Left ventricle myocardium superior (tissue), 1 donor: ENCODE results near the gene AHDC1. TPM values are rescaled to one million over a fixed set of nuclear protein-coding genes. Genes with fewer than 3 reads are reported as not detected.
"Not testable (repeated sequence)": the region's sequence is repeated elsewhere in the genome, so short reads cannot be mapped to it uniquely, and the experiment has no call there.

Experiments used
- ATAC-seq: fragments of 200-7000 bp; cut with Tn5 transposase; one replicate; pipeline ENCODE4 v1.9.1; 2020; ENCODE audit warnings: mild to moderate bottlenecking, moderate library complexity
- DNase-seq: peaks from one replicate; pipeline ENCODE4 v3.0.0-alpha.2; 2020
- intact Hi-C: fragments of 100-400 bp; cut with micrococcal nuclease; formaldehyde crosslinking; loops from one replicate; pipeline ENCODE4 v1.11.0; 2022
- total RNA-seq: library from RNA; stranded (reverse); fragmentation: NEBNext Ultra II Directional; extraction: Animal tissue kit (Norgen Biotek cat#: 25700); gene quantifications from one replicate; pipeline ENCODE4 v1.2.1, GENCODE V29; 2021
- donor health status: DM: no; HTN: yes; CAD: no; lungs with severe emphysema.

Gene AHDC1
- total RNA-seq, 1 donor from 2014 or later: 42.8 TPM

DNA sequence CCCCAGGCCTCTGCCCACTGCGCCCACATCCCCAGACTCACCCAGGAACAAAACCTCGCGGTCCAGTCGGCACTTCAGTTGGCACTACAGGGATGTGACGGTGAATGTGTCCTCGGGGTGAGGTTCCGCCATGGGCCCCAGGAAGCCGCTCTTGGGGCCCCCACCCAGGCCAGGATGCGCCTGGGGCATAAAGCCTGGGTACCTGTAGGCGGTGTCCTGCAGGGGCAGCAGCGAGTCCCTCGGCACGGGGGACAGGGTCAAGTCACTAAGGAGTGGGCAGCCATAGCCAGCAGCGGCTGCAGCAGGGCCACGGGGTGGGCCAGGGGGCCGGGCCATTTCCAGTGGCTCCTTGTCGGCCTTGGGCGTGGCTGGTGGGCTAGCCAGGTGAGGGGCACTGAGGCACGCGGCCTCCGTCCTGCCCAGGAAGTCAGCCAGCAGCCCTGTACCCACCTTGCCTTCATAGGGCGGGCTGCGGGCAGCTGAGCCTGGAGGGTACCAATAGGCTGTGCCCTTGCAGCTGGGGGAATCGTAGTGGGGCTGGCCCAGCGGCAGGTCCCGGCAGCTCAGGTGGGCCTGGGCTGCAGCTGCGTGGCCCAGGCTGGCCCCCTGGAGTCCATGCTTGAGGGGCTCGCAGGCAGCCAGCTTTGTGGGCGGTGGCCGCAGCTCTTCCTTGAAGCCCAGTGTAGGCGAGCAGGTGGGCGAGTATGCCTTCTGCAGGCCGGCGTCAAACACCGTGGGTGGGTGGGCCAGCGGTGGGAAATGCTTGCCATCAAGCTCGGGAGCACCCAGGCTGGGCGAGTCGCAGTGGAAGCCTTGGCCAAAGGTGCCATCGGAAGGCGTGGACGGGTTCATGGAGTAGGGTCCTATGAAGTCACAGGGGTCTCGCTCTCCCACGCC lies 56.5 kb downstream of the AHDC1 start:
- no peak for ATAC-seq
- peak; percentile 35 for DNase-seq
- intact Hi-C loops: no loop called here

DNA sequence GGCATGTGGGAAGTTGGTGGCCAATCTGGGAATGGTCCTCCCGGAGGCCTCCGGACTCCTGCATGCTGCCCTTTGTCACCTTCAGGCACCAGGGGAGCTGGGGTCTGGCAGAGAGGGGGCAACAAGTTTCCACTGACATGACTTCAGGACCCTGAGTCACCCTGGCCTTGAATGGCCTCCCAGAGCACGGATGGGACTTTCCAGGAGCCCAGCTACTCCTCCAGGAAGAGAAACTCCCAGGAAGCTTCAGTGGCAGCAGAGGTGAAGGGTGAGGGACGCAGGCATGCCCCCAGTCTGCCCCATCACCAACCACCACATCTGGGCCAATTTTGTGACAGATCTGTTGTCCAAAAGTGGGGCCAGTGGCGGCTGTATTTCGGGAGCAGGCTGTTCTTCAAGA lies 58.1 kb downstream of the AHDC1 start:
- DNase-seq (peak; percentile 28), ATAC-seq (no peak)
- intact Hi-C loops: no loop called here

DNA sequence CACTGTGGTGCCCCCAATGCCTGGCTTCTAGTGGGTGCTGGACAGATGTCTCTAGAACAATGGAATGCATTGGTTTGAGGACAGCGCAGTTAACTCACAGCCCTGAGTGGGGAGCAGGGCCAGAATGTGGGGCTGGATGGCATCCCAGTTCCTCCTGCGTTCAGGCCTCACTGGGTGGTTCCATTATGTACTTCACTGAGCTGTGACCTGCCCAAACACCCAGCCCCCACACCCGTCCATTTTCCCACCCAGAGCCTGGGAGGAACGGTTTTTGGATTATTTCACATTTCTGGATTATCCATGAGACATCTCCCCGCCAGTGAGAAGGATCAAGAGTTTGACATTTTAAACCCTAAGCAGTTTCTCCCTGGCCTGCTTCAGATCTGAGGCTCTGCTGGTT lies 58.7 kb downstream of the AHDC1 start:
- ATAC-seq (peak; percentile 79), DNase-seq (peak; percentile 85)
- intact Hi-C loops: no loop called here

DNA sequence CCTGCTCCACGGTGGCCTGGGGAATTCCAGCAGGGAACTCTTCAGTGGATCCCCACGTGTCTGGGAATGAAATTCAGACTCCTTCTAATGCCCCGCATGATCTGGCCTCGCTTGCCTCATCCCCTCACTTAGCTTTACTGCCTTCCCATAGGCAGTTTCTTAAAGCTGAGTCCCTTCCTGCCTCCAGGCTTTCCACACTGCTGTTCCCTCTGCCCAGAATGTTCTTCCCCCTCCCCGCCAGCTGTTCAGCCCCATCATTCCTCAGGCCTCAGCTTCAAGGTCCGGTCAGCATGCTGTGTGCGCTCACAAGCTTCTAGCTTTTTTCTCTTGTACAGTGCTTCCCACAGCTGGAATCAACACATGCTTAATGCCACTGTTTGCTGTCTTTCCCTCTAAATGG lies 59.1 kb downstream of the AHDC1 start:
- peak; percentile 10 for ATAC-seq
- intact Hi-C loops: no loop called here
- DNase-seq: no peak

DNA sequence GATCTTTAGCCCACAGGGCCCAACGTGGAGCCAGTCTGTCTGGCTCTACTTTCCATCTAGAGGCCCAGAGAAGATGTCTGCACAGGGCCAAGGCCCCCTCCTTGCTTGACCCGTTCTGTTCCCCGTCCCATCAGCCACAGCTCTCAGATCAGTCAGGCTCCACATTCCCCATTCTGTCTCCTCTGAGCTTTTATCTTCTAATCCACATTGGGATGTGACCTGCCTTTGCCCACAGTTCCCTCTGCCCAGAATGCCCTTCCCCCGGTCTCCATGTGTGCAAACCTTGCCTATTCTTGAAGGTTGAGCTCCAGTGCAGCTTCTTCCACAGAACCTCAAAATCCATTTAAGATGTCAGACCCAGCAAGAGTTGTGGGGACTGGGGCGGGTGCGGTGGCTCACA lies 60.7 kb downstream of the AHDC1 start:
- no peak for DNase-seq
- peak; percentile 1 for ATAC-seq
- intact Hi-C loops: no loop called here

DNA sequence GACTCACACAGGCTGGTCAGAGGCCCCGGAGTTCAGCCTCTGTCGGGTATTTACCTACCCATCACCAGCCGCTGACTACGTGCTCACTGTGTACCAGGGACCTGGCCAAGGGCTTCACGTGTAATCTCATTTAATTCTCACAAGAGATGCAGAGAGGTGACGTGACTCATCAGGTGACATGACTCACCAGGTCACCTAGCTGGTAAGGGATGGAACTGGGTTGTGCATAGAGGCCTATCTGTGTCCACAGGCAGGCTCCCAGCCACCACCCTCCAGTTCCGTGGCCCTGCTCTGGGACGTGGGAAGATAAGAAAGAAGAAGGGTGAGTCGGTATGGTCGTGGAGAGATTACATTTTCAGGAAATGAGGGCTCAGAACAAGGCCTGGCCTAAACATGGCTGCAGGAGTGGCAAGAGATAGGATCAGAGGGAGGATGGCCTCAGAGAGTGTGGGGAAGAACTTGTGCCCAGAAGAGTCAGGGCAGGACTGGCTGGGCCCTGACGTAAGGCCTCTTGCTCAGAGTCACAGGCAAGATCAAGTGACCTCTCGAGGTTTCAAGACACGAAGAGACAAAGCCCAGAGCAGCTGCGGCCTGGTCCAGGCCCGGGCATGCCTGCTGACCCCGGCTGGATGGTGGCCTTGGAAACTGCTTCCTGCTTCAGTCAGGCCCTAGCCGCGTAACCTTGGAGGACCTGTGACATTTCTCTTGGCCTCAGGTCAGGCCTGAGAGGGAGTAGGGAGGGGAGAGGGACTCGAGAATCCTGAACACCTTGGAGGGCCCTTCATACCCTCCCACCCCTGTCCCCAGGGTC lies 61.3 kb downstream of the AHDC1 start:
- peak; percentile 72 for DNase-seq
- intact Hi-C loops: no loop called here

DNA sequence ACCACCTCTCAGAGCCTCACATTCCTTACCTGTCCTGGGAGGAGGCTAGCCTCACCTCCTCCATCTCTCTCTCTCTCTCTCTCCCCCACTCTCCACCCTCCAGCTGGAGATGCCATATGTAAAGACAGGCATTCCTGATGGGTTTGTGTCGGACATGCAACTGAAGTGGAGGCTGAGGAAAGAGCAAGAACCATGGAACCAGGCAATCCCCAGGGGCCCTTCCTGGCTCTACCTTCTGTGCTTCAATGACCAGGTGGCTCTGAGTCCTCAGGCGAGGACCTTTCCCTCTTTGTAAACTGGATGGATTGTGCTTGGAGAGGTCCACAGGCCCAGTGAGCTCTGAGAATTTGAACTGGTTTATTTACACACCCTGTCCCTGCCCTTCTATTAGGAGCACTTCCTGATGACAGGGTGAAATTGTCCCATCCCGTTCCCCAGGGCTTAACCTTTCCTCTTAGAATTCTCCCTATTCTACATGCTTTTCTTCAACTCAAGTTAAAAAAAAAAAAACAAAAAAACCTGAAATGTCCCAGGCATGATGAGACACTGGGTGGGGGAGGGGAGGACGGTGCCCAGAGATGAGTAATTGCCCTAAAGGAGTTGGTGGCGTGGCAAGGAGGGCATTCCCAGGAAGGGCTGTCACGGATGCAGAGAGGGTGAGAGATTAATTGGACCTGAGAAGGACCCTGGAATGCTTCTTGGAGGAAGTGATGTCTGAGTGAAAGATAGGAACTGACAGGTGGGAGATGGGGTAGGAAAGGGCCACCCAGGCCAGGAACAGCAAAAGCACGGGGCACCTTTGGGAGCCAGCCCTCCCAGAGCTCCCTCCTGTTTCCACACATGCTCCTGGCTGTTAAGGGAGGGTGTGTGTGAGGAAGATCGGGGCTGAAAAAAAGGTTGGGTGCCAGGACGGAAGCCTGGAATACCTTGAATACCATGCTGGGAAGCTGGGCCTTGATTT lies 63.8 kb downstream of the AHDC1 start:
- ATAC-seq (no peak), DNase-seq (no peak)
- intact Hi-C loops: no loop called here

More for the DNA sequence above, 61.3 kb downstream of the AHDC1 start:
- ATAC-seq: peak; percentile 60

DNA sequence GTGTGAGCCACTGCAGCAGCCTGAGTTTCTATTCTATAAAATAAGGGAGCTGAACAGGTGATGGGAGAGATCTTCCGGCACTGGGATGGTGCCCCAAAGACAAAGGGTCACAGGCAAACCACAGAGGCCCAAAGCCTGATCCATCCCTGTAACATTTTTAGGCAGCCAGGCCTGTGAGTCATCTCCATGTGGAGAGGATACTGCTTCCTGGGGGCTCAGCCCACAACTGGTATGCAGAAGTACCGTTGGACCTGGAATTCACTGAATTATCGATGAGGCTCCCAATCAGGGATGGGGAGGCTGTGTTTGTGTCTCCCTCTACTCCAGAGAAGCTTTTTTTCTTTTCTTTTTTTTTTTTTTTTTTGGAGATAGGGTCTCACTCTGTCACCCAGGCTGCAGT lies 65.2 kb downstream of the AHDC1 start:
- intact Hi-C loops: no loop called here
- ATAC-seq: no peak
- DNase-seq: no peak

DNA sequence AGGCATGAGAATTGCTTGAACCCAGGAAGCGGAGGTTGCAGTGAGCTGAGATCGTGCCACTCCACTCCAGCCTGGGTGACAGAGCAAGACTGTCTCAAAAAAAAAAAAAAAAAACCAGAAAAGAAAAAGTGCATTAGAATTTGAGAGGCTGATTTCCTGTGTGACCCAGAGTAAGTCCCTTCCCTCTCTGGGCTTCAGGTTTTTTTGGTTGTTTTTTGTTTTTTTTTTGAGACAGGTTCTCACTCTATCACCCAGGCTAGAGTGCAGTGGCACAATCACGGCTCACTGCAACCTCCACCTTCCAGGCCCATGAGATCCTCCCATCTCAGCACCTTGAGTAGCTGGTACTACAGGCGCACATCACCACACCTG lies 65.7 kb downstream of the AHDC1 start:
- ATAC-seq, DNase-seq, intact Hi-C loops: not testable (repeated sequence)

DNA sequence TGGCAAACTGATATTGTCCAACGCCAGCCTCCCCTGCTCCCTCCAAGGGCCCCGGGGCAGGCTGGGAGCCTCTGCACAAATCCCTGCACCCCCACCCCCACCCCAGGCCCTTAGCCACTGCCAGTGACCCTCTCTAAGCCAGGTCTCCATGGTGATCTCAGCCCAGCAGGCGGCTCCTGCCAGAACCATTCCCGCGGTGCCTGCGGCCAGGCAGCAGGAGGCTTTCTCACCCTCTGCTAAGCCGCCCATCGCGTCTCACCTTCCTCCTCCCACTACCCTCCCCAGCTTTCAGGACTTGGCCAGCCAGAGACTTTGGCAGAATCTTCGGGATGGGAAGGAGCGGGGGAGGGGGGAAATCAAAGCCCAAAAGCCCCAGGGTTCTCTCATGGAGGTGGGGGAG lies 67.2 kb downstream of the AHDC1 start:
- DNase-seq (peak; percentile 84), ATAC-seq (peak; percentile 89)
- intact Hi-C loops: no loop called here

DNA sequence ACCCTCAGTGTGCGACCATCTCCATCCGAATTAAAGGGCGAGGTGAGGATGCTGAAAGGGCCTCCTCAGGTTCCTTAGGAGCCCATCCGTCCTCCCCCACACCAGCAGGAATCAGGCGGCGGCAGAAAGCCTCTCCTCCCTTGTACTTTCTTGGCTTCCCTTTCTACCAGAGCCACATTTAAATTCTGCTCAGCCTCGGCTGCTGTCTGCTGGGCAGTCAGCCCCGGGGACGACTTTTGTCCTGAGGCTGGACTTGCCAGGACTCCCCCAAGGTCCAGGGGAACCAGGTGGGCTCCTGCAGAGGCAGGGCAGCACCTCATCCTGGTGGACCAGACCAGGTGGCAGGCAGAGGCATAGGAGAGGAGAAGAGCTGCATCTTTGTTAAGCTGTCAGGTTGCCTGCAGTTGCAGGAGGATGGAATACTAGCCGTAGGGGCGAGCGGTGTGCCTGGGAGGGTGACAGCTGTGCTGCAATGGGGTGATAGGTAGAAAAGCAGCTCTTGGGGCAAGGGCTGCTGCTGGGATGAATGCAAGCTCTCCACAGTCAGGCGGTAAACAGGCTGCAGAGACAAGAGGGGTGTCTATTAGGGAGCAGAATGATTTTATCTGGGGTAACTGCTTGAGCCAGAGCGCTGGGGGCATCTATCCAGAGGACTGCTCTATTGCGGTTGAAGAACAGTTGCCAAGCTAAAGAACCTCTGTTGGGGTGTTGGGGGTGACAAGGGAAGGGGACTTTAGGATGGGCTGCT lies 67.8 kb downstream of the AHDC1 start:
- intact Hi-C loops: no loop called here
- ATAC-seq: peak; percentile 1
- no peak for DNase-seq

DNA sequence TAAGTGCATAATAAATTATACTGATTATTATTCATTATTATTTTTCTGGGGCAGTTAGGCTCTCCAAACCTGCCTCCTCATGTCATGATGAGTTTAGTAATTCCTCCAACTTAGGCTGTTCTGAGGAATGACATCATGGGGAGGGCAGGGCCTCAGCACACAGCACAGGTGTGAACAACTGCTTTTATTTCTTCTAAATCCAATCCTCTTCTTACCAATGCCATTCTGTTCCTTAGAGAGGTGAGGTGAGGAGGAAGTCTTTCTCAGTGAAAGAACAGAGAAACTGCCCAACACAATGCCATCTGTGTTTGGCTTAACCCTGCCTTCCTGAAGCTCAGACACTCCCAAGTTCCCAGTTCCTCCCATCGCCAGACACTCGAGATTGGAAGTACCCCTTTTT lies 68.6 kb downstream of the AHDC1 start:
- ATAC-seq (no peak), DNase-seq (no peak)
- intact Hi-C loops: no loop called here

DNA sequence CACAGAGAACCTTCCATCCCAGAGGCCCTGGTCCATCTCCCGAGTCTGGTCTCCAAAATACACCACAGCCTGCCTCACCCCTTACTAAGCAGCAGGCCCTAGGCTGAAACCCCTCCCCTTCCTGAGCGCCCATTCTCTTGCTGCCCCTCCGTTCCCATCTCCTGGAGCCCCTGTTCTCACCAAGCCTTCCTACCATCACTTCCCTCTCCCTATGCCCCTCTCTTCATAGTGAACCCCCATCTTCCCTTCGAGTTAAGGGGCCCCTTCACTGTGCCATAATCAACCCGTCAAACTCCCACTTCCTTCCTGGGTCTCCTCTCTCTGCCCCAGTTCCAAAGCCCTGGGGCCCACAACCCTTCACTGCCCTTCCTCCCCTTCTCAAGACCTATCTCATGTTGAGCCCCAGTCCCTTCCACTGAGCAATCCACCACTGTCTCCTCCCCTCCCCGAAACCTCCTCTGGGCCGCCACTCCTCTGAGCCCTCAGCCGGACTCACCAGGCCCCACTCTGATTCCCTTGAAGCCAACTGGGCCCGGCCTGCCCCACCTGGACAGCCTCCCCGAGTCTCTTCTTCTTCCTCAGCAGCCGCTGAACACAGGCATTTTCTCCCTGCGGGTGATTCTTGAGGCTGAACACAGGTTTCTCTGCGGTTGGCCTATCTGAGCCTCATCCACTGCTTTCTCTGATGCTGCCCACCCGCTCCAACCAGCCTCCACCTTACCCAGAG lies 71.8 kb downstream of the AHDC1 start:
- ATAC-seq (no peak), DNase-seq (no peak)
- intact Hi-C loops: no loop called here

DNA sequence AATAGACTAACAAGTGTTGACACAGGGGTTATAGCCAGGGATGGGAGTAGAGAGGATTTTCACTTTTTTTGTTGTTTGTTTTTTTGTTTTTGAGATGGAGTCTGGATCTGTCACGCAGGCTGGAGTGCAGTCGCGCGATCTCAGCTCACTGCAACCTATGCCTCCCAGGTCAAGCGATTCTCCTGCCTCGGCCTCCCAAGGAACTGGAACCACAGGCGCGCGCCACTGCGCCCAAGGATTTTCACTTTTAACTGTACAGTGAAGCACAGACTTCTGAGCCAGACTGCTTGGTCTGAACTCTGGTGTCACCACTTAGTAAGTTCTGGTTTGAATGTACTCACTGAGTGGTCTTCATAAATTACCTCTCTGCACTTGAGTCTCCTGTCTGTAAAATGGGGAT lies 73.8 kb downstream of the AHDC1 start:
- DNase-seq: no peak
- no peak for ATAC-seq
- intact Hi-C loops: no loop called here

DNA sequence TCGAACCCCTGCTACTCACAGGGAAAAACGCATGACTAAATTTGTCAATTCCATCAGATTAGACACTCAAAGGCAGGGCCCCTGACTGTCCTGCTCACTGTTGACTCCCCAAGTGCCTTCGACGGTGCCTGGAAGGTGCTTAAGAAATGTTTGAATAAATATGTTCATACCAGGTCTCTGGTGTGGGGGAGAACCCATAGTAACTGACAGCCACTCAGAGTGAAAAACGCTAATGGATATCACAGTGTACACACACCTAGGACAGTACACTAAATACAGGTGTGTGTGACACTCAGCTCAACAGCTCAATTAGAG lies 74.3 kb downstream of the AHDC1 start:
- intact Hi-C loops: no loop called here
- DNase-seq (no peak), ATAC-seq (no peak)

DNA sequence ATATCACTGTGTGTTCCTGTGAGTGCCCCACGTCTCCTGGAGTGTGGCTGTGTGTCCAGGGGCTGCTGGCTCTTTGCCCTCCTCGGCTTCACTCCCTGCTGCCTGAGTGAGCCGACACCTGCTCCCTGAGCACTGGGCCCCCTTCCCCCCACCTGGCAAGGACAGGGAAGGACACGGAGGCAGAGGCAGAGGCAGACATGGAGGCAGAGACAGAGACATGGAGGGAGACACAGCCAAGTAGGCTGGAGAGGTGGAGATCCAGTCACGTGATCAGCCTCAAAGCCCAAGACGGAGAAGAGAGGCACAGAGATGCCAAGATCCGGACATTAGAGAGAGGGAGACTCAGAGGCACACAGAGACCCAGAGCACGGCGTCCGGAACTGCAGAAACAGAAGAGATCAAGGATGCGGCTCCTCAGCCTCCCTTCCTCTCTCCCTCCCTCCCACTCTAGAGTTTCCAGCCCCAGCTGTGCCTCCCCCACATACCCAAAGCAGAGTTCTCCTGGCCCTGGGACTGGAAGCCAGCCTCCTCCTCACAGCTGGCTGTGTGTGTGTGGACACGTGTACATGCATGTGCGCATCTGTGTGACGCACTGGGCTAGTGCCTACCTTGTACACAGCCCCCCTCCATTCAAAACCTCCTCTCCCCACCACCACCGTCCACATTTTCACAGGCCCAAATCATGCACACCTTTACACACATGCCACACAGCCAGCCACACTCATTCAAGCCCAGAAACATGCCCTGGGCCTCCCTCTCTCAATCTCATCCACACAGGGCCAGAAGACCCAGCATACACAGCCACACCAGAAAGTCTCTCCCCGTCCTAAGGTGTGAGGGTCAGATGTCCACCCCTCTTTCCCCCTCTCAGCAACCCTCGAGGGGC lies 74.9 kb downstream of the AHDC1 start:
- intact Hi-C loops: no loop called here
- ATAC-seq (peak; percentile 36), DNase-seq (peak; percentile 85)
